SKM-1 treated with dmso at 0.1 percent for 144 hours (cell line): Measurements from ENCODE around the gene JAZF1.
"Not testable (repeated sequence)": the region's sequence is repeated elsewhere in the genome, so short reads cannot be mapped to it uniquely, and the experiment has no call there.

Experiments used
- DNase-seq: peaks from one replicate; lab custom pipeline; 2025; ENCODE audit not compliant: unreplicated experiment; lab: John Stamatoyannopoulos, UW

JAZF1 gene

DNA sequence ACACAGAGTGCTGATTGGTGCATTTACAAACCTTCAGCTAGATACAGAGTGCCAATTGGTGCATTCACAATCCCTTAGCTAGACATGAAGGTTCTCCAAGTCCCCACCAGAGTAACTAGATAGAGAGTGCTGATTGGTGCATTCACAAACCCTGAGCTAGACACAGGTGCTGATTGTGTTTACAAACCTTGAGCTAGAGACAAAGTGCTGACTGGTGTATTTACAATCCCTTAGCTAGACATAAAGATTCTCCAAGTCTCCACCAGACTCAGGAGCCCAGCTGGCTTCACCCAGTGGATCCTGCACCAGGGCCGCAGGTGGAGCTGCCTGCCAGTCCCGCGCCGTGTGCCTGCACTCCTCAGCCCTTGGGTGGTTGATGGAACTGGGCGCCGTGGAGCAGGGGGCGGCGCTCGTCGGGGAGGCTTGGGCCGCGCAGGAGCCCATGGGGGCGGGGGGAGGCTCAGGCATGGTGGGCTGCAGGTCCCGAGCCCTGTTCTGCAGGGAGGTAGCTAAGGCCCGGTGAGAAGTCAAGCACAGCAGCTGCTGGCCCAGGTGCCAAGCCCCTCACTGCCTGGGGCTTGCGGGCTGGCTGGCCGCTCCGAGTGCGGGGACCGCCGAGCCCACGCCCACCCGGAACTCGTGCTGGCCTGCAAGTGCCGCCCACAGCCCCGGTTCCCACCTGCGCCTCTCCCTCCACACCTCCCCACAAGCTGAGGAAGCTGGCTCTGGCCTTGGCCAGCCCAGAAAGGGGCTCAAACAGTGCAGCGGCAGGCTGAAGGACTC lies 323.7 kb downstream of the JAZF1 start:
- DNase-seq = not testable (repeated sequence)

DNA sequence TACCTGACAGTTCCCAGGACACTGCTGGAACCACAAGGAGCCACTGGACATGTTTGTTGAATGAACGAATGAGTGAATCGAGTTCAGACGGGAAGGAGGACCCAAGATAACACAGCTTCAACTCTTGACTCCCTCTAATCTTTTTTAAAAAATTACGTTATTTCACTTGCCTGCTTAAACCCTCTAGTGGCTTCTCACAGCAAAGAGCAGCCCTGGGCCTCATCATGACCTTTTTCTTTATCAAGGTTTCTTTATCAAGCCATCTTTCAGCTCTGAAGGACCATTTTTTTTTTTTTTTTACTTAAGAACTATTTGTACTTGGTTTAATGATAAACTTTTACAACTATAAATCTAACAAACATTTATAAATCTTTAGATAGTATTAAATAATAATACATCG lies 330.1 kb downstream of the JAZF1 start:
- no peak for DNase-seq

DNA sequence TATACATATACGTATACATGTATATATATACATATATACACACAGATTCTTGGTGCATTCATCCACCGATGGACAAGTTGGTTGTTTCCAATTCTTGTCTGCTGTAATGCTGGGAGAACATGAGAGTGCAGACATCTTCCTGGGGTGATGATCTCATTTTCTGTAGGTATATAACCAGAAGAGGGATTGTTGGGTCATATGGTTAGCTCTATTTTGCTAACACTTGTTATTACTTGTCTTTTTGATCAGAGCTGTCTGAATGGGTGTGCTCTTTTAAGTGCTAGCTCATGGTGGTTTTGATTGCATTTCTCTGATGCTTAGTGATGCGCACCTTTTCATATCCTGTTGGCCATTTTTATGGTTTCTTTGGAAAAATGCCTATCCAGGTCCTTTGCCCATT lies 334.2 kb downstream of the JAZF1 start:
- no peak for DNase-seq

DNA sequence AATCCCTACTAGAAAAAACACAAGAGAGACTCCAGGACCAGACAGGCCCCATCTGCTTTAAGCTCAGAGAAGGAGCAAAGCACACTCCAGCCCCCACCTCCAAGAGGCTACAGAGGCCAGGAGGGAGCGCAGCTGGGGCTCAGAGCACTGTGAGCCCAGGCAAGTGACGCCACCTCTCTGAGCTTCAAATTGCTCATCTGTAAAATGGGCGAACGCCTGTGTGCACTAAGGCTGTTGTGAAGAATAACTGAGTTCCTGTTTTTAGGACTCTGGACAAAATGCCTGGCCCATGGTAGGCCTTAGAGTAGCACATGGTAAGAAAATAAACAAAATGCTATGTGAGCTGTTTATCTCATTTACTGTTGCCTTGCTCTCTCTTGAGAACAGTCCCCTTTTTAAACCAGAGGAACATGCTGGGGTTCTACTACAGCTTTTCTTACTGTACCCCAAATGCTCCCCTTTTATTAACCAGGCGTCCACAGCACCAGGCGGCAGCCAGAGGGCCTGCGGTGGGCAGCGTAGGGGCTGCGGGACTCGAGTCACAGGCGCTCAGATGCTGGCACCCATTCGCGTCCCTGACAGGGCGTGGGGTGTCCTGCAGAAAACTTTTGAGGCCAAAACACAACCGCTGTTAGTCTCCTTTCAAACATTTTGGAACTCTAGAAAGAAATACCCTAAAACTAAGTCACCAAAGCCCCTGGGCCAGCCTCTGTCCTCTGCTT lies 336.9 kb downstream of the JAZF1 start:
- DNase-seq = no peak

DNA sequence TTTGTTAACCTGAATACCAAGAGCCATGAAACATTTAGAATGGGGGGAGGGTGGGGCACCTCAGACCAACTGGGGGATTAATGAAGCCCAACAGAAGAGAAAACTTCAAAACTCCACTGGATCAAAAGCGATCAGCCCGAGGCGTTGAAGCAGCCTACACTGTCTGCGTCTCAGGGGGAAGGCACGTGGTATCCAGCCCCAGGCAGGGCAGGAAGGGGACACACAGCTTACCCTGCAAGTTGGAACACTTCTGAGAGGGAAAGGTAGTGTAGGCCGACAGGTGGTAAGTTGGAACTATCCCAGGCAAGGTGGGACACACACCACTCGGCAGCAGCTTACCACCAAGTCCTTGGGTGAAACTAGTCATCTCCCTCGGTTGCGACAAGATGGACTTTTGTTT lies 337.7 kb downstream of the JAZF1 start:
- DNase-seq = no peak

DNA sequence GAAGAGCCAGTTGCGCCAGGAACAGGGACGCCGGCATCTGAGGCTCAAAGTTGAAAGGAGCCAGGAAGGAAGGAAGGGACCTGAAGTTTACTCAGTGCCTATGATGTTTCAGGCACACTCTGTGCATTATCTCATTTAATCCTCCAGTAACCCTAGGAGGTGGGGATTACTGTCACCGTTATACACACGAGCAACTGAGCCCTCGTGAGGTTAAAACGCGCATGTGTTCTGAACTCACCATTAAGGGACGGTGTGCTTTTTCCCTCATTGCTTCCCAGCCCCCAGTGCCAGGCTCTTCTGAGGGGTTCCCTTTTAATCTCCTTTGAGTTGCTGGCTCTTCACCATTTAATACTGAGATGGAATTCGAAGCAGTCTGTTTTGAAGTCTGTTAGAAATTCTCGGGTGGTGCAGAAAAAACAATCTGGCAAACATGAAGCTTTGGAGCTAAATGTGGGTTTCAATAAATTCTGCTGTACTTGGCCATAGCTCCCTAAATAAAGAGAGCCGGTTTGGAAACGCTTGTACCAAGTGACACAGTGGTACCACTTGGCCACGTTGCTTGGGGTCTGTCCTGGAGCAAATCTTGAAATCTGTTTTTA lies 338.4 kb downstream of the JAZF1 start:
- DNase-seq = no peak

DNA sequence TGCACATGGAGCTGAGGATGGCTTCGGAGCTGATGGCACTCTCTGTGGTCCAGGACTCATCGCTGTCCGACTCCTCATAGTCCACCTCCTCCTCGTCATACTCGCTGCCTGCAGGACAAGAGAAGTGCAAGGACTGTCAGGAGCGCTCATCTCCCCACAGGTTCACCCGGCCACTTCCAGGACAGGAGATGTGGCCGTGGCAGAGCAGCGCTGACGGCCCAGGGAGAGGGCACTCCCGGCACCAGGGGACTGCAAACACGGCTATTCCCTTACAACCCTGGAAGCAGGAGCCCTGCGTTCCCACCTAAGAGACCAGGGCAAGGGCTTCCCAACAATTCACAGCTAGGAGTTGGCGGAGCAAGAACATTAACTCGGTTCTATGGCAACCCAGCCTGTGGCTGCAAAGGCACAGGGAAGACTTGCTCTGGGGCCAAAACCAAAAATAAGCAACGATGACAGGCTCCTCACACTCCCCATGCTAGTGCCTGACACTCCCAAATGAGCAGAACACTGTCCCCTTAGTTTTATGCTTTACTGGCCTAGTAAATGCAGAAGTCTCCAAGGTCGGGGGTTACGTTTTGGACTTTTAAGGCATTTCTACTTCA lies 339.7 kb downstream of the JAZF1 start:
- no peak for DNase-seq

DNA sequence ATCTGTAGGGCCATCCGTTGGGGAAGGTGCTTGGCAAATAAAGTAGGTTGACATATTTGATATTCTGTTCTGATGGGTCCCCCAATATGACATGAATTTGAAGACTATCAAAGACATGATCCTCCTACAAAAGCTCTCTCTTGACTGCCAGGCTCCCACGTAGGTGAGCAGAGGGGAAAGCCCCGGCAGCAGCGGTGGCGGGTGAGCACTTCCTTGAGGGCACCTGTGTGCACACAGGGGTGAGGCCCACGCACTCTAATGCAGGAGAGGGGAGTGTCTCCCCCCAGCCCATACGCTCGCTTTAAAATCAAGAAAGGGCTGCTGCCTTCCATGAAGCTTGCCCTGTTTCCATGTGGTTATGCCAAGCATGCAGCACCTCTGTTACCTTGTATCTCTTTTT lies 340.3 kb downstream of the JAZF1 start:
- DNase-seq = no peak

DNA sequence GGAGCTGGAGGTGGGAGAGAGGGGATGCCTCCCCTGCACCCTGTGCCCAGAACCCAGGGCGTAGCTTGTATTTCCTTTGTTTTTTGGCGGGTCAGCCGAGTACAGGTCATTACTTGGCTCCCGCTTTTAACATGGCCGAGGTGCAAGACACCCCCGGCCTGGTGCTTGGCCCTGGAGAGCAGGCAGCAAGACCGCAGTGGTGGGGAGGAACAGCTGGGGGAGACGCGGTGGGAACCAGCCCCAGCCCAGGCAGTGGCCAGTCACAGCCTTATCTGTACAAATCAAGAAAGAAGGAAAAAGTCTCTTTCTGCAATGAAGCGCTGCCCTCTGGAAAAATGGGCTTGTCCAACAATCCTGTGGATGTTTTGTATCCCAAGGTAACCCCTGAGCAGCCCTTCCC lies 341.5 kb downstream of the JAZF1 start:
- no peak for DNase-seq

DNA sequence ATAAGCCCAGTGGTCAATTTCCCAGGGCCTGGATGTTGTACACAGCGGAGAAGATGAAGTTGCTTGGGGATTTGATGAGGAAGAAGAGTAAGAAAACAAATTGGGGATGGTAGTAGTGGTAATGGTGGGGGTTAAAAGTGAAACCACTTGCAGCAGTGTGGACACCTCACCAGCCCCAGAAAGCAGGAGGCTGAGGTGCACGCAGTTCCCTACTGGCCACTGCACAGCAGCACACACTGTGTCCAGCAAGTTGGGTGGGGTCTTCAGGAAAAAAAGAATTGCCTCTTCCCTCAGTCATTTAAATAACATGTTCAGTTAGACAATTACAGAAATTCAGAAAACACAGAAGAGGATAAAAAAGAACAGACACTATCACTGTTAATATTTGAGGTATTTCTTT lies 344.1 kb downstream of the JAZF1 start:
- no peak for DNase-seq

DNA sequence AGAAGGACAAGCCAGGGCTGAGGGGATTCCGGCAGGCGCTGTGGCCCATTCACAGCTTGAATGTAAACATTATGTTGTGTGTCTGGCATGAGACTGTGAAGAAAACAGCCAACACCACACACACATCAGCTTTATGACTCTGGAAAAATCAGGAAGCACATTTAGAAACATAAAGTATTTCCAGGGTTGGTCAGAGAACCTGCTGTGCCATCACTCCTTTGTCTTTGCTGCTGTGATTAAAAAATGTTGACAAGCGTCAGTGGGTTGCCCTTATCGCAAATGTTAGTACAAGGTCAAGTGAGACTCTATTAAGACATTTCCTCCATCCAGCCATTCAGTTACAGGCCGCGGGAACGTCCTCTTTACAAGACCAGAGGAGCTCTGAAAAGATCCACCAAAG lies 345.2 kb downstream of the JAZF1 start:
- no peak for DNase-seq

DNA sequence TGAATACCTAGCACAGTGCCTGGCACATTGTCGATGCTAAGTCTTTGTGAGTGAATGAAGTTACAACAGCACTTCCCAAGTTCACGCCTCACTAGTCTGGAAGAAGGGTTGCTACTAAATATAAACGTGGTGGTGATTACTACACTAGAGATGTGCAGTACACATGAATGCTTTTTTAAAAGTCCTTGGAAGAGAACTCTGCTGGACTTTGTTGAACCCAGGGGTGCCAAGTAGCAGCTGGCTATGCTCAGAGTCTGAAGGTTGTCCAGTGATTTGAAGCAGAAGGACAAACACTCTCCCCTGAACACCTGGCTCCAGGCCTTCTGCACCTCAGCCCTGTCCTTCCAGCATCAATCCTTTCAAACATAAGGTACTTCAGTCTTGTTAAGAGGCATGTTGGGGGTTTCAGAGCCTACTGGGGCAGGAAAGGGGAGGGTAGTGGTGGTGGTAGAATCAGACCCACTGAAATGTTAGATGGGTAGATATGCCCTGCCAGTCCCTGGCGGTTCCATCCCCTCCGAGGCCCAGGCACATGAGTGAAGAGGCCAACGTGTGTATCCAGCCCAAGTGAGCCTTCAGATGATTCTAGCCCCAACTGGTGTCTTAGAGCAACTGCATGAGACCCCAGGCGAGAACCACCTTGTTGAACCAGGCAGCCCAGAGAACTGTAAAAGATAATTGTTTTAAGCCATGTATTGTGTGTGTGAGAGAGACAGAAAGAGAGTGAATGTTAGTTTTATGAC lies 346.2 kb downstream of the JAZF1 start:
- DNase-seq = no peak

DNA sequence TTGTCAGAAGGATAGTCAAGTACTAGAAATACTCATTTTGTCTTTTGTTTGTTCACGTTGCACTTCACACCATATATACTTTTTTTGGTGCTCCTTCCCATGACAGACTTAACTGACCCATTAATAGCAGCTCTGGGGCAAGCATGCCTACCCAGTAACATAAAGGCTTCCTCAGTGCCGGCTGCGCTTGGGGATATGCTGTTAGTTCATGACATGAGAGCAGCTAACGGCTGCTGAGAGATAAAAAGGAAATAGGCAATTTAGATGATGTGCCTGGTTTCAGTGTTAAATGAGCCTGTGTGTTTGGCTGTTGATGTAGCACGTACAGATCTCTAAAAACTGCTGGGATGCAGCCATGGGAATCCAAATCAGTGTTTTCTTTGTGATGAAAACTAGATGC lies 354.2 kb downstream of the JAZF1 start:
- no peak for DNase-seq

DNA sequence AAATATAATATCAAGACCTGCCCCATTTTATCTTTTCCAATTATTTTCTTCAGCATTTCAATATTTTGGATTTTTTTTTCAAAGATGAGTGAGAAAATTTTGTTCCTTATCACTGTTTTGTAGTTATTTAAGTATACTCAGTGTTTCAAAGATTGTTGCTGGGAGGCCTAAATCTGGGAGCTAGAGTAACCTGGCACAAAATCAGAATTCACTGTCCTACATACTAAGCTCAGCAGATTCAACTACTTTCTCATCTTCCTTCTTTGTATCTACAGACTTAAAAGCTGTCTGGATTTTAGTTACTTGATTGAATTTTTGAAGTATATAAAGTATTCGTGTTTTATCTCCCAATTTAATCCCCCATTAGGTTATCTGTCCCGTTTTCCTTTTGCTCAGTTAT lies 354.7 kb downstream of the JAZF1 start:
- DNase-seq = no peak

DNA sequence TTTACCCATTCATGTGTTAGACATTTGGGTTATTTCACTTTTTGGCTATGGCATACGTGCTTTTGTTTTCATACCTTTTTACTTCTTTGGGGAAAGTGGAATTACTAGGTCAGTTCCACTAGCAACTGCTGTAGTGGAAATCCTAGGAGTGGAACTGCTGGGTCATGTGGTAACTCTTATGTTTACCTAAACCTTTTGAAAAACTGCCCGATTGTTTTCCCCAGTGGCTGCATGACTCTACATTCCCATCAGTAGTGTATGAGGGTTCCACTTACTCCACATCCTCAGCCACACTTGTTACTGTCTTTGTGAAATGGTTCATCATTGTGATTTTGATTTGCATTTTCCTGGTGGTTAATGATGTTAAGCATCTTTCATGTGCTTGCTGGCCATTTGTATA lies 358.4 kb downstream of the JAZF1 start:
- no peak for DNase-seq

DNA sequence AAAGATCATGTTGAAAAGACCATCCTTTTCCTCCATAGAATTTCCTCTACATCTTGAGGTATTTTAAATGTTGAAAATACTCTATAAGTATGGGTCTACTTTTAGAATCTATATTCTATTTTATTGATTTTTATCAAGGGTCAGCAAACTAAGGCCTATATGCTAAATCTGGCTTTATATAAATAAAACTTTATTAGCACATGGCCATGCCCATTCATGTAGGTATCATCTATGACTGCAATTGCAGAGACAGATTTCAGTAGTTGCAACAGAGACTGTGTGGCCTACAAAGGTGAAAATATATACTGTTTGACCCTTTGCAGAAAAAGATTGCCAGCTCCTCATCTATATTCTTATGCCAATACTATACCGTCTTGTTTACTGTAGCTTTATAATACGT lies 367.9 kb downstream of the JAZF1 start:
- DNase-seq = no peak

DNA sequence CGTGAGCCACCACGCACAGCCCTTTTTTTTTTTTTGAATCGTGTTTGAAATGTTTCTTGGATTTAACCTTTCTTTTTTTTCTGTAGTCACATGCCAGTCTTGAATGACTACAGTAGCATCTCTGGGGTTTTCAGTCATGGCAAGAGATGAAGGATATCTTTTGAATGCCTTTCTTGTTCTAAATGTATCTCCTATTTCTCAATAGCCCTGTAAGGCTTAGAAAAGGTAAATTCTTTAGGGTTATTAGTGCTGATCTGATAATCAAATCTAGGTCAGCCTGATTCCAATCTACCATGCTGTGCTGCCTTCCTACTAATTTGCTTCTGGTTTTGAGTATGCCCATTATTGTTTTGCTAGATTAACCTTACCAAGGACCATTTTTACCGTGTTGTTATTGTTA lies 370.4 kb downstream of the JAZF1 start:
- no peak for DNase-seq

DNA sequence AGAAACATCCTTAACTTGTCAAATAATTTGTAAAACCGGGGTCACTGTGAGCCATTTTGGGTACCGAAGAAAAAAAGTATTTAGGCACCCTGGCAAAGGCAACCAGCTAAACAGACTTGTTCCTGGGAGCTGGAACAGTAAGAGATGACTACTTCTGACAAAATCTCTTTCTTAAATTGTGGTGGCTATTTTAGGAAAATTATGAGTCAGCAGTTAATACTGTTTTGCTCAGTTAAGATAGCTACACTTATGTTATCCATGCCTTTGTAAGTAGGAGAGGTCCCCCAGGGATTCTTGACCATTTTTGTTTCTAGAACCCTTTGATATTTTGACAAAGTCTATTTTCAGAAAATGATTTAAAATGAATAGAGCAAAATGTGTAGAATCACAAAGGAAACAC lies 372.0 kb downstream of the JAZF1 start:
- no peak for DNase-seq

DNA sequence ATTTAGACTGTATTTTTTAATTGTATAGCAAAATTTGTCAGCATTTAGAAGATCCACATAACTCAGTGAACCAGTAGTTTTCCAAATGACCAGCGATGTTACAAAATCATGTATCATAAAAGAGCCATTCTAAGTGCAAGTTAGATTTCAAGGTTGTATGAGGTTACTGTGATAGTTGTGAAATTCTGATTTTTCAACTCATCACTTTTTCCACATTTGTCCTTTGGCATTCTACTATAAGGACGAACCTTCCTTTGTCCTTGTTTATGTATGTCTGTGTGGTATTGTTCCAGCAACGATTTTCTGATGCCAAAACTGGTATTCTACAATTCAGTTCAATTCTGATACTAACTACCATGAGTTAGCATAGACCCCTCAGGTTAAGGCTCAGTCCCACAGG lies 376.5 kb downstream of the JAZF1 start:
- DNase-seq = no peak

DNA sequence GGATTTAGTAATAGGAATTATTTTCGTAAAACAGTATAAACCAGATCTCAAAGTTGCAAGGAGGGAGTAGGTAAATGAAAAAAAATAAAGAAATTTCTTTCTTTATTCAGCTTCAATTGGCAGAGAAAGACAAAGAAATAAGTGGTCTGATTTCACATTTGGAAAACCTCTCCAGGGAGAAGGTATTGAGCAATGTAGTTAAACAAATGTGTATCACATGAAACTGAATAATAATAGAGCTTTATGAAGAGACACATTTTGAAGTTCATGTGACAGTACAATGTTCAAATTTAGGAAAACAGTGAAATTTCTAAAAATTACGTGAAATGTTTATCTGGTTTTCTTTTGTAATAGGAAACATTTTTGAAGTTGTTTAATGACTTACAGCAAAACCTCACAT lies 377.6 kb downstream of the JAZF1 start:
- DNase-seq = no peak

DNA sequence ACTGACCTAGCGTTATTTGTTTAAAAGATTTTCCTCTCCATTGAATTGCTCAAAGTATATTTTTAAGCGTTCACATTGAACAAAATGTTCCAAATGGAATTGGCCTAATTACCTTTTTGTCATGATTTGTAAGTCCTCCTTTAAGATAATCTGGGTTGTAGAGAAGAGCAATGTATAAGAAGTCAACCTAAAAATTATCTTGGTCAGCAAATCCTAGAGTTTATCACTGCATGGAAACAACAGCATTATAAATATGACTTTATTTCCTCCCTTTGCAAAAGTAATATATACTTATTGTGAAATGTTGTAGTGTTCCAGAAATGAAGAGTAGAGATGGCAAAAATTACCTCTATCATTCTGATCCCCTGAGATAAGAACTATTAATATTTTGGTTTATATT lies 381.4 kb downstream of the JAZF1 start:
- no peak for DNase-seq
